HEK293T (cell line): ENCODE results near the gene SLC41A3.

Experiments used
- BHLHE40 ChIP-seq: fragments of 450-650 bp; IDR thresholded peaks from 2 replicates; pipeline ENCODE4 v1.6.1; 2016; ENCODE audit warnings: mild to moderate bottlenecking, moderate library complexity, borderline replicate concordance
- ELF4 ChIP-seq: fragments of 450-650 bp; IDR thresholded peaks from 2 replicates; pipeline ENCODE4 v1.6.1; 2017; ENCODE audit warnings: antibody characterized with exemption
- FOXA1 ChIP-seq: fragments of 450-650 bp; IDR thresholded peaks from 2 replicates; pipeline ENCODE4 v1.6.1; 2016; ENCODE audit warnings: mild to moderate bottlenecking
- FOXK2 ChIP-seq: fragments of 450-650 bp; IDR thresholded peaks from 2 replicates; pipeline ENCODE4 v1.6.1; 2016; ENCODE audit warnings: mild to moderate bottlenecking
- FOXM1 ChIP-seq: fragments of 450-650 bp; IDR thresholded peaks from 2 replicates; pipeline ENCODE4 v1.6.1; 2017; ENCODE audit warnings: mild to moderate bottlenecking, borderline replicate concordance
- HDGF ChIP-seq: fragments of 450-650 bp; IDR thresholded peaks from 2 replicates; pipeline ENCODE4 v1.6.1; 2017; ENCODE audit warnings: antibody characterized with exemption, borderline replicate concordance
- PKNOX1 ChIP-seq: fragments of 450-650 bp; IDR thresholded peaks from 2 replicates; pipeline ENCODE4 v1.6.1; 2016
- SP1 ChIP-seq: fragments of 450-650 bp; IDR thresholded peaks from 2 replicates; pipeline ENCODE4 v1.6.1; 2017

- TF ChIP-seq FOXK2 (no peak), FOXA1 (no peak), BHLHE40 (no peak), ELF4 (no peak), SP1 (no peak), HDGF (no peak), PKNOX1 (no peak), FOXM1 (no peak)
Observed at GRCh38 chr3:125958511-125959316, 125.2 kb downstream of the SLC41A3 start.
